K562 (cell line): Measurements from ENCODE around the gene KIF5A. TPM values are rescaled to one million over a fixed set of nuclear protein-coding genes. Genes with fewer than 3 reads are reported as not detected.

Experiments
- HMGN3 ChIP-seq: IDR thresholded peaks from 2 replicates; pipeline ENCODE4 v1.6.1; 2011; ENCODE audit warnings: borderline replicate concordance, low read depth, mild to moderate bottlenecking, mixed read lengths, low read length; ENCODE audit not compliant: insufficient read length; ENCODE audit errors: extremely low read depth
- ILF3 ChIP-seq: fragments of 450-650 bp; IDR thresholded peaks from 2 replicates; pipeline ENCODE4 v1.6.1; 2018; ENCODE audit warnings: antibody characterized with exemption, mild to moderate bottlenecking, moderate library complexity, borderline replicate concordance
- KAT2B ChIP-seq: IDR thresholded peaks from one replicate; pipeline ENCODE4 v1.6.1; 2012; ENCODE audit warnings: low read depth, mild to moderate bottlenecking, control low read depth, inconsistent platforms, low read length, moderate library complexity
- NEUROD1 ChIP-seq: fragments of 150-350 bp; IDR thresholded peaks from 2 replicates; pipeline ENCODE4 v1.6.1; 2014; ENCODE audit warnings: borderline replicate concordance, low read length, low read depth; ENCODE audit not compliant: partially characterized antibody
- POLR2H ChIP-seq: IDR thresholded peaks from 2 replicates; pipeline ENCODE4 v1.6.1; 2016; ENCODE audit warnings: missing genetic modification characterization, low read depth, mild to moderate bottlenecking, control low read depth, missing compliant biosample characterization, moderate library complexity
- SMARCE1 ChIP-seq: fragments of 450-650 bp; IDR thresholded peaks from 2 replicates; pipeline ENCODE4 v1.7.1; 2016; ENCODE audit warnings: mild to moderate bottlenecking
- ZBTB17 ChIP-seq: fragments of 450-650 bp; formaldehyde crosslinking; IDR thresholded peaks from 2 replicates; pipeline ENCODE4 v1.4.0; 2020; ENCODE audit warnings: mild to moderate bottlenecking
- ZFP36 ChIP-seq: fragments of 150-350 bp; IDR thresholded peaks from 2 replicates; pipeline ENCODE4 v1.6.1; 2018; ENCODE audit warnings: low read length, low read depth; ENCODE audit not compliant: partially characterized antibody
- ZFX ChIP-seq: sonication (generic); formaldehyde crosslinking; IDR thresholded peaks from 2 replicates; pipeline ENCODE4 v1.8.0; 2022; ENCODE audit warnings: mild to moderate bottlenecking, missing genetic modification reagents, moderate library complexity
- ZNF232 ChIP-seq: sonication (generic); formaldehyde crosslinking; IDR thresholded peaks from 2 replicates; pipeline ENCODE4 v1.8.0; 2022; ENCODE audit warnings: mild to moderate bottlenecking, missing genetic modification reagents
- polyA plus RNA-seq, 8 experiments: library from polyadenylated mRNA; depleted of rRNA in 4 of 8; stranded (reverse) in 5 of 8; unstranded in 3 of 8; fragments of >200 nt; fragmentation: Nextera tagmentation in 2 of 8; fragmentation: Illumina TruSeq in 1 of 8; extraction: Ambion mirVana in 2 of 8; extraction: Trizol in 1 of 8; gene quantifications; 2 replicates each; pipeline versions ENCODE4 v1.2.1 to v1.2.3, GENCODE V29; 2011 to 2014; ENCODE audit warnings: inconsistent platforms in 1 of 8, missing spikeins in 1 of 8
- total RNA-seq, 7 experiments: library from RNA; depleted of rRNA in 6 of 7; stranded (reverse); fragments of >200 nt in 6 of 7; fragmentation: Illumina TruSeq in 2 of 7; extraction: Trizol in 2 of 7; gene quantifications; 2 replicates each; pipeline versions ENCODE4 v1.2.1 to v1.2.3, GENCODE V29; 2011 to 2021; ENCODE audit warnings: low replicate concordance in 1 of 7
- TF ChIP-seq, protein P1 (sequence below): fragments of 250-450 bp; sonication (Bioruptor Pico); IDR thresholded peaks from 2 replicates; pipeline ENCODE4 v1.5.0; 2021
- TF ChIP-seq, protein P2 (sequence below): sonication (generic); formaldehyde crosslinking; IDR thresholded peaks from 2 replicates; pipeline ENCODE4 v1.9.0; 2022; ENCODE audit warnings: mild to moderate bottlenecking, missing genetic modification reagents
- TF ChIP-seq, protein P3 (sequence below): fragments of 250-450 bp; sonication (Bioruptor Pico); IDR thresholded peaks from 2 replicates; pipeline ENCODE4 v1.8.0; 2022; ENCODE audit warnings: inconsistent platforms
- TF ChIP-seq, protein P4 (sequence below): sonication (generic); IDR thresholded peaks from 2 replicates; pipeline ENCODE4 v1.6.1; 2016
- TF ChIP-seq, protein P5 (sequence below): fragments of 250-450 bp; sonication (Bioruptor Pico); IDR thresholded peaks from 2 replicates; pipeline ENCODE4 v1.4.0; 2020; ENCODE audit warnings: mild to moderate bottlenecking
- TF ChIP-seq, protein P6 (sequence below): fragments of 200-400 bp; formaldehyde crosslinking; IDR thresholded peaks from 2 replicates; pipeline ENCODE4 v1.6.1; 2017; ENCODE audit warnings: mild to moderate bottlenecking, low read depth, low read length, moderate library complexity

The KIF5A gene
- total and polyA plus RNA-seq, 9 of the 15 experiments (the other 6 are each of a cell fraction or from before 2014, with no cell fraction given), result 3.4 to 17.7 (median 8.0) TPM

DNA sequence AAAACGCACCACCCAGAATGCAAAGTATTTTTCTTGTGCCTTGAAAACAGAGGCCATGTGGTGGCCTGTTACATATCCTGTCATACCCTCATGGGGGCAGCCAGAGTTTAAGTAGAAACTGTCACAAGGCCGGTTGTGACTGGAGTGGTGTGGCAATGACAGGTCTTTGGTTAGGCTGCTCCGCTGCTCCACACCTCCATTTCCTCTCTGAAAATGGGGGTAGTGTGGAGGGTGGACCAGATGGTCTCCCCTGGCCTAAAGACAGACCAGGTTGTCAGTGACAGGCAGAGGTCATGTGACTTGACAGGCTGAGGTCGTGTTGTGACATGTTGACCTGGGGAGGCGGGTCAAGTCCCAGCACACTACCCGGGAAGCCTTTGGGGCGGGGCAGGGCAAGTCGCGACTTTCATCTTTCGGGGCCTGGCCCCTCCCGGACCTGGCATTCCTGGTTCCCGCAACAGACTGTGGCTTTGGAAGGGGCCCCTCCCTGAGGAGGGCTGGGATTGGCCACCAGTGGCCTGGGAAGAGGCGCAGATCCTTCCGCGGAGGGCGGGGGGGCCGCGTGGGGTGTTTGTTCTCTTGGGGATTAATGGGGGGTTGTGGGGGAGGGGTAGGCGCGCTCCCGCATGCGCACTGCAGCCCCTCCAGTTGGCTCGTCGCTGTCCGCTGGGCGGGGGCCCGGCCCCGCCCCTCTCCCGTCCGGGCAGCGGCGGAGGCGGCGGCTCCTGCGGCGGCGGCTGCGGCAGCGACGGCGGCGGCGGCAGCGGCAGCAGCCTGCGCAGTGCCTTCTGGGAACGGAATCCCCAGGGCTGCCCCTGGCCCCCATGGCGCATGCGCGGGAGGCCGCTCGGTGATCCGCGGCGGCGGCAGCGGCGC lies 27.6 kb upstream of the KIF5A start, which contains the start of gene MBD6 (continued):
- TF ChIP-seq, protein P1, sequence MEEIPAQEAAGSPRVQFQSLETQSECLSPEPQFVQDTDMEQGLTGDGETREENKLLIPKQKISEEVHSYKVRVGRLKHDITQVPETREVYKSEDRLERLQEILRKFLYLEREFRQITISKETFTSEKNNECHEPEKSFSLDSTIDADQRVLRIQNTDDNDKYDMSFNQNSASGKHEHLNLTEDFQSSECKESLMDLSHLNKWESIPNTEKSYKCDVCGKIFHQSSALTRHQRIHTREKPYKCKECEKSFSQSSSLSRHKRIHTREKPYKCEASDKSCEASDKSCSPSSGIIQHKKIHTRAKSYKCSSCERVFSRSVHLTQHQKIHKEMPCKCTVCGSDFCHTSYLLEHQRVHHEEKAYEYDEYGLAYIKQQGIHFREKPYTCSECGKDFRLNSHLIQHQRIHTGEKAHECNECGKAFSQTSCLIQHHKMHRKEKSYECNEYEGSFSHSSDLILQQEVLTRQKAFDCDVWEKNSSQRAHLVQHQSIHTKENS (CRISPR knock-in tag), result no peak
- TF ChIP-seq, protein P2, sequence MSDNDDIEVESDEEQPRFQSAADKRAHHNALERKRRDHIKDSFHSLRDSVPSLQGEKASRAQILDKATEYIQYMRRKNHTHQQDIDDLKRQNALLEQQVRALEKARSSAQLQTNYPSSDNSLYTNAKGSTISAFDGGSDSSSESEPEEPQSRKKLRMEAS, result peak; percentile 77
- TF ChIP-seq, protein P3, sequence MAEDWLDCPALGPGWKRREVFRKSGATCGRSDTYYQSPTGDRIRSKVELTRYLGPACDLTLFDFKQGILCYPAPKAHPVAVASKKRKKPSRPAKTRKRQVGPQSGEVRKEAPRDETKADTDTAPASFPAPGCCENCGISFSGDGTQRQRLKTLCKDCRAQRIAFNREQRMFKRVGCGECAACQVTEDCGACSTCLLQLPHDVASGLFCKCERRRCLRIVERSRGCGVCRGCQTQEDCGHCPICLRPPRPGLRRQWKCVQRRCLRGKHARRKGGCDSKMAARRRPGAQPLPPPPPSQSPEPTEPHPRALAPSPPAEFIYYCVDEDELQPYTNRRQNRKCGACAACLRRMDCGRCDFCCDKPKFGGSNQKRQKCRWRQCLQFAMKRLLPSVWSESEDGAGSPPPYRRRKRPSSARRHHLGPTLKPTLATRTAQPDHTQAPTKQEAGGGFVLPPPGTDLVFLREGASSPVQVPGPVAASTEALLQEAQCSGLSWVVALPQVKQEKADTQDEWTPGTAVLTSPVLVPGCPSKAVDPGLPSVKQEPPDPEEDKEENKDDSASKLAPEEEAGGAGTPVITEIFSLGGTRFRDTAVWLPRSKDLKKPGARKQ (CRISPR knock-in tag), result no peak
- peak; percentile 22 for TF ChIP-seq NEUROD1
- peak; percentile 50 for TF ChIP-seq POLR2H (tag)
- TF ChIP-seq ZFP36, result no peak
- TF ChIP-seq, protein P4, sequence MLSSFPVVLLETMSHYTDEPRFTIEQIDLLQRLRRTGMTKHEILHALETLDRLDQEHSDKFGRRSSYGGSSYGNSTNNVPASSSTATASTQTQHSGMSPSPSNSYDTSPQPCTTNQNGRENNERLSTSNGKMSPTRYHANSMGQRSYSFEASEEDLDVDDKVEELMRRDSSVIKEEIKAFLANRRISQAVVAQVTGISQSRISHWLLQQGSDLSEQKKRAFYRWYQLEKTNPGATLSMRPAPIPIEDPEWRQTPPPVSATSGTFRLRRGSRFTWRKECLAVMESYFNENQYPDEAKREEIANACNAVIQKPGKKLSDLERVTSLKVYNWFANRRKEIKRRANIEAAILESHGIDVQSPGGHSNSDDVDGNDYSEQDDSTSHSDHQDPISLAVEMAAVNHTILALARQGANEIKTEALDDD, result peak; percentile 67
- peak; percentile 69 for TF ChIP-seq KAT2B
- peak; percentile 56; the same call in 1 of the 2 replicates for TF ChIP-seq ZBTB17
- TF ChIP-seq HMGN3, result peak; percentile 44
- no peak for TF ChIP-seq ZNF232 (CRISPR knock-in tag)
- TF ChIP-seq, protein P5, sequence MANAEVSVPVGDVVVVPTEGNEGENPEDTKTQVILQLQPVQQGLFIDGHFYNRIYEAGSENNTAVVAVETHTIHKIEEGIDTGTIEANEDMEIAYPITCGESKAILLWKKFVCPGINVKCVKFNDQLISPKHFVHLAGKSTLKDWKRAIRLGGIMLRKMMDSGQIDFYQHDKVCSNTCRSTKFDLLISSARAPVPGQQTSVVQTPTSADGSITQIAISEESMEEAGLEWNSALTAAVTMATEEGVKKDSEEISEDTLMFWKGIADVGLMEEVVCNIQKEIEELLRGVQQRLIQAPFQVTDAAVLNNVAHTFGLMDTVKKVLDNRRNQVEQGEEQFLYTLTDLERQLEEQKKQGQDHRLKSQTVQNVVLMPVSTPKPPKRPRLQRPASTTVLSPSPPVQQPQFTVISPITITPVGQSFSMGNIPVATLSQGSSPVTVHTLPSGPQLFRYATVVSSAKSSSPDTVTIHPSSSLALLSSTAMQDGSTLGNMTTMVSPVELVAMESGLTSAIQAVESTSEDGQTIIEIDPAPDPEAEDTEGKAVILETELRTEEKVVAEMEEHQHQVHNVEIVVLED, result 0 out of 2 replicates have a peak, but pooled peaks have one; percentile 43
- no peak for TF ChIP-seq ILF3
- TF ChIP-seq ZFX (CRISPR knock-in tag), result peak; percentile 66
- TF ChIP-seq, protein P6, sequence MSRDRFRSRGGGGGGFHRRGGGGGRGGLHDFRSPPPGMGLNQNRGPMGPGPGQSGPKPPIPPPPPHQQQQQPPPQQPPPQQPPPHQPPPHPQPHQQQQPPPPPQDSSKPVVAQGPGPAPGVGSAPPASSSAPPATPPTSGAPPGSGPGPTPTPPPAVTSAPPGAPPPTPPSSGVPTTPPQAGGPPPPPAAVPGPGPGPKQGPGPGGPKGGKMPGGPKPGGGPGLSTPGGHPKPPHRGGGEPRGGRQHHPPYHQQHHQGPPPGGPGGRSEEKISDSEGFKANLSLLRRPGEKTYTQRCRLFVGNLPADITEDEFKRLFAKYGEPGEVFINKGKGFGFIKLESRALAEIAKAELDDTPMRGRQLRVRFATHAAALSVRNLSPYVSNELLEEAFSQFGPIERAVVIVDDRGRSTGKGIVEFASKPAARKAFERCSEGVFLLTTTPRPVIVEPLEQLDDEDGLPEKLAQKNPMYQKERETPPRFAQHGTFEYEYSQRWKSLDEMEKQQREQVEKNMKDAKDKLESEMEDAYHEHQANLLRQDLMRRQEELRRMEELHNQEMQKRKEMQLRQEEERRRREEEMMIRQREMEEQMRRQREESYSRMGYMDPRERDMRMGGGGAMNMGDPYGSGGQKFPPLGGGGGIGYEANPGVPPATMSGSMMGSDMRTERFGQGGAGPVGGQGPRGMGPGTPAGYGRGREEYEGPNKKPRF, result no peak
- TF ChIP-seq SMARCE1, result peak; percentile 55; the same call in 1 of the 2 replicates
